IMR-90 (cell line): Measurements from ENCODE around the gene SET. TPM values are rescaled to one million over a fixed set of nuclear protein-coding genes. Genes with fewer than 3 reads are reported as not detected.

ENCODE experiments used
- ATAC-seq: fragments of 200-7000 bp; cut with Tn5 transposase; 2 replicates; pipeline ENCODE4 v1.9.1; 2020; ENCODE audit warnings: low read depth, mild to moderate bottlenecking, moderate library complexity
- BruUV-seq: library from RNA; stranded (reverse); fragments of 400-500 nt; replicated peaks from 2 replicates; lab custom pipeline; 2021; lab: Mats Ljungman, UMichigan
- CTCF ChIA-PET: fragments of 300-600 bp; formaldehyde crosslinking; extraction: SDS; loops from one replicate; lab custom pipeline; 2021; ENCODE audit warnings: antibody characterized with exemption; lab: Yijun Ruan, JAX
- POLR2A ChIA-PET: fragments of 300-600 bp; sonication (Branson Sonifier 250); formaldehyde crosslinking; loops from one replicate; lab custom pipeline; 2022; ENCODE audit warnings: antibody characterized with exemption; ENCODE audit not compliant: unreplicated experiment; lab: Charles Lee
- DNase-seq: peaks from one replicate; pipeline ENCODE4 v3.0.0; 2013
- H2AFZ ChIP-seq: replicated peaks from 2 replicates; pipeline ENCODE3; 2013; ENCODE audit warnings: low read length, mild to moderate bottlenecking; ENCODE audit not compliant: poor library complexity
- H2AK5ac ChIP-seq: 2 replicates; pipeline ENCODE4 v1.6.1; 2013; ENCODE audit warnings: low read depth, low read length, inconsistent platforms
- H2AK9ac ChIP-seq: replicated peaks from 2 replicates; pipeline ENCODE3; 2013; ENCODE audit warnings: mild to moderate bottlenecking, low read depth, low read length, moderate library complexity; ENCODE audit not compliant: poor library complexity
- H2BK120ac ChIP-seq: 2 replicates; pipeline ENCODE4 v1.6.1; 2013; ENCODE audit warnings: low read depth, low read length, inconsistent platforms
- H2BK15ac ChIP-seq: 3 replicates; pipeline ENCODE4 v1.6.1; 2013; ENCODE audit warnings: low read depth, low read length, inconsistent platforms
- H2BK20ac ChIP-seq: 2 replicates; pipeline ENCODE4 v1.6.1; 2013; ENCODE audit warnings: low read depth, mild to moderate bottlenecking, inconsistent platforms, low read length, moderate library complexity
- H2BK5ac ChIP-seq: 2 replicates; pipeline ENCODE4 v1.6.1; 2013; ENCODE audit warnings: mild to moderate bottlenecking, low read depth, low read length, inconsistent platforms; ENCODE audit not compliant: poor library complexity, severe bottlenecking
- H3K14ac ChIP-seq: replicated peaks from 2 replicates; pipeline ENCODE4 v1.6.1; 2013; ENCODE audit warnings: low read depth, low read length, inconsistent platforms
- H3K18ac ChIP-seq: 2 replicates; pipeline ENCODE4 v1.6.1; 2013; ENCODE audit warnings: low read depth, low read length, control low read depth
- H3K23ac ChIP-seq: 2 replicates; pipeline ENCODE4 v1.6.1; 2013; ENCODE audit warnings: low read depth, low read length, inconsistent platforms
- H3K27ac ChIP-seq: 2 replicates; pipeline ENCODE4 v1.5.1; 2013; ENCODE audit warnings: mild to moderate bottlenecking, control low read depth, low read length; ENCODE audit not compliant: insufficient read depth
- H3K27me3 ChIP-seq: 2 replicates; pipeline ENCODE4 v1.6.1; 2013; ENCODE audit warnings: low read length; ENCODE audit not compliant: control insufficient read depth, insufficient read depth
- H3K36me3 ChIP-seq: 2 replicates; pipeline ENCODE4 v1.6.1; 2013; ENCODE audit warnings: low read length, mixed read lengths; ENCODE audit not compliant: control insufficient read depth, insufficient read depth
- H3K4ac ChIP-seq: 2 replicates; pipeline ENCODE4 v1.6.1; 2013; ENCODE audit warnings: low read depth, low read length, inconsistent platforms
- H3K4me1 ChIP-seq: 2 replicates; pipeline ENCODE4 v1.6.1; 2013; ENCODE audit warnings: low read length, mixed read lengths; ENCODE audit not compliant: control insufficient read depth, insufficient read depth
- H3K4me2 ChIP-seq: 2 replicates; pipeline ENCODE4 v1.6.1; 2013; ENCODE audit warnings: low read depth, mild to moderate bottlenecking, control low read depth, low read length, moderate library complexity
- H3K4me3 ChIP-seq: 2 replicates; pipeline ENCODE4 v1.5.1; 2013; ENCODE audit warnings: low read depth, mild to moderate bottlenecking, control low read depth, low read length, moderate library complexity; ENCODE audit not compliant: insufficient read depth
- H3K56ac ChIP-seq: 2 replicates; pipeline ENCODE4 v1.6.1; 2013; ENCODE audit warnings: low read length, inconsistent platforms; ENCODE audit not compliant: insufficient read depth; ENCODE audit errors: extremely low read depth
- H3K79me1 ChIP-seq, 2 experiments: 2 replicates each; pipeline ENCODE4 v1.6.1; 2013; ENCODE audit warnings: low read length in 2 of 2, inconsistent platforms in 1 of 2, low read depth in 1 of 2
- H3K9ac ChIP-seq: 2 replicates; pipeline ENCODE4 v1.6.1; 2013; ENCODE audit warnings: low read depth, low read length, control low read depth
- H3K9me1 ChIP-seq: 2 replicates; pipeline ENCODE4 v1.6.1; 2013; ENCODE audit warnings: low read length, inconsistent platforms; ENCODE audit not compliant: insufficient read depth
- H3K9me3 ChIP-seq: 2 replicates; pipeline ENCODE4 v1.6.1; 2013; ENCODE audit warnings: low read length; ENCODE audit not compliant: control insufficient read depth, insufficient read depth
- H4K20me1 ChIP-seq: 2 replicates; pipeline ENCODE4 v1.6.1; 2013; ENCODE audit warnings: low read length, inconsistent platforms; ENCODE audit not compliant: insufficient read depth
- H4K5ac ChIP-seq: 2 replicates; pipeline ENCODE4 v1.6.1; 2013; ENCODE audit warnings: mild to moderate bottlenecking, low read depth, low read length, control low read depth
- H4K8ac ChIP-seq, 2 experiments: 2 replicates each; pipeline ENCODE4 v1.6.1; 2013; ENCODE audit warnings: low read depth in 2 of 2, low read length in 2 of 2, control low read depth in 1 of 2, inconsistent platforms in 1 of 2
- H4K91ac ChIP-seq: 2 replicates; pipeline ENCODE4 v1.6.1; 2013; ENCODE audit warnings: low read depth, low read length, inconsistent platforms; ENCODE audit not compliant: insufficient read depth
- BHLHE40 ChIP-seq: fragments of 150-350 bp; IDR thresholded peaks from 2 replicates; pipeline ENCODE4 v1.6.1; 2016; ENCODE audit warnings: mild to moderate bottlenecking, low read depth, low read length
- FOS ChIP-seq: fragments of 150-350 bp; IDR thresholded peaks from 2 replicates; pipeline ENCODE4 v1.6.1; 2016; ENCODE audit warnings: low read depth, low read length
- POLR2A ChIP-seq: IDR thresholded peaks from 2 replicates; pipeline ENCODE4 v1.6.1; 2012; ENCODE audit warnings: mild to moderate bottlenecking, low read depth, low read length
- RFX5 ChIP-seq: IDR thresholded peaks from 2 replicates; pipeline ENCODE4 v1.8.0; 2012; ENCODE audit warnings: low read depth, mild to moderate bottlenecking, low read length, moderate library complexity
- WGBS, 2 experiments: methylation state at CpG; one replicate each; pipeline versions ENCODE4 v1.1.5 to v1.1.7; 2013; ENCODE audit warnings: missing lambda C conversion rate in 2 of 2; ENCODE audit not compliant: insufficient read length in 1 of 2; ENCODE audit errors: extremely low coverage in 2 of 2; 5-methylcytosine and 5-hydroxymethylcytosine counted together
- dilution Hi-C: fragments of 300-500 bp; cut with HindIII; formaldehyde crosslinking; loops from one replicate; pipeline ENCODE4 v1.14.3; 2018; ENCODE audit warnings: low sequenced_read_pairs; ENCODE audit not compliant: unreplicated experiment
- in situ Hi-C: fragments of 300-500 bp; cut with MboI; formaldehyde crosslinking; loops from 3 replicates; pipeline ENCODE4 v1.14.3; 2019; ENCODE audit warnings: low sequenced_read_pairs, inconsistent platforms, mixed read lengths
- intact Hi-C: fragments of 100-400 bp; cut with micrococcal nuclease; formaldehyde crosslinking; loops from 2 replicates; pipeline ENCODE4 v1.10.0; 2022
- microRNA-seq, 2 experiments: library from miRNA; stranded (forward) in 1 of 2; unstranded in 1 of 2; fragments of 10-50 nt in 1 of 2; fragments of <30 nt in 1 of 2; gene quantifications in 1 of 2; microRNA quantifications in 1 of 2; one replicate each; pipeline versions ENCODE3 to v1.1.0; 2013 to 2020; ENCODE audit not compliant: insufficient read depth in 1 of 2, insufficient read length in 1 of 2, unreplicated experiment in 1 of 2
- polyA plus RNA-seq, 3 experiments: library from polyadenylated mRNA; depleted of rRNA; stranded (reverse); fragments of >200 nt; gene quantifications; 2 replicates each; pipeline ENCODE4 v1.2.3, GENCODE V29; 2012; ENCODE audit warnings: low replicate concordance in 1 of 3
- small RNA-seq, 5 experiments: library from RNA; depleted of rRNA; stranded (forward); fragments of <200 nt; gene quantifications; one replicate each; pipeline ENCODE3, GENCODE V24; 2012
- total RNA-seq: library from RNA; depleted of rRNA; stranded (reverse); fragments of >200 nt; gene quantifications from 2 replicates; pipeline ENCODE4 v1.2.3, GENCODE V29; 2012; rRNA removed

SET gene
- total and polyA plus RNA-seq, 2 of the 4 experiments (the other 2 are of a cell fraction) = 104 to 182 TPM

DNA sequence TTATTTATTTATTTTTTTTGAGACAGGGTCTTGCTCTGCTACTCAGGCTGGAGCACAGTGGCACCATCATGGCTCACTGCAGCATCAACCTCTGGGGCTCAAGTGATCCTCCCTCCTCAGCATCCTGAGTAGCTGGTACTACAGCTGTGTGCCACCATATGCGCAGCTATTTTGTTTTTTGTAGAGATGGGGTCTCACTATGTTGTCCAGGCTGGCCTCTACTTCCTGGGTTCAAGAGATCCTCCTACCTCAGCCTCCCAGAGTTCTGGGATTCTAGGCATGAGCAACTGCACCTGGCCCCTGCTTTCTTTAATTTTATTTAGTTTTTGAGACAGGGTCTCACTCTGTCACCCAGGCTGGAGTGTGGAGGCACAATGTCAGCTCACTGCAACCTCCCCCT is 54.4 kb downstream of the SET start:
- H2AK9ac ChIP-seq = no peak overlapping the region
- no peak overlapping the region for H3K23ac ChIP-seq
- H2BK15ac ChIP-seq = no peak overlapping the region
- no peaks in the 10 kb centered on the region for H3K27me3 ChIP-seq
- H3K4me2 ChIP-seq = no peak overlapping the region
- dilution Hi-C loops = no loop called here
- ATAC-seq (no peak), DNase-seq (no peak)
- no peaks in the 10 kb centered on the region for H3K79me1 ChIP-seq
- no peak overlapping the region for H3K27ac ChIP-seq
- 0 out of 2 replicates have a peak, but pooled peaks cover 2% of the 10 kb centered on the region for H3K9me1 ChIP-seq
- no peak overlapping the region for H3K14ac ChIP-seq
- ChIA-PET POLR2A (no interaction called here), CTCF (no interaction called here)
- no peak overlapping the region for H3K4me3 ChIP-seq
- no peak overlapping the region for H2AFZ ChIP-seq
- H3K4me1 ChIP-seq = no peaks in the 10 kb centered on the region
- H3K9ac ChIP-seq = no peak overlapping the region
- H3K56ac ChIP-seq = no peak overlapping the region
- TF ChIP-seq FOS (no peak), POLR2A (no peak), BHLHE40 (no peak), RFX5 (no peak)
- no peaks in the 10 kb centered on the region for H4K20me1 ChIP-seq
- H4K91ac ChIP-seq = no peak overlapping the region
- BruUV-seq = no TSS peak
- no peak overlapping the region for H2BK120ac ChIP-seq
- intact Hi-C loops = no loop called here
- no peak overlapping the region for H3K18ac ChIP-seq
- H3K36me3 ChIP-seq = peaks cover 26% of the 10 kb centered on the region
- no peaks in the 10 kb centered on the region for H3K9me3 ChIP-seq
- no peak overlapping the region for H2BK5ac ChIP-seq
- no peak overlapping the region for H2AK5ac ChIP-seq
- no peak overlapping the region for H4K5ac ChIP-seq
- H4K8ac ChIP-seq = no peak overlapping the region
- in situ Hi-C loops = no loop called here
- no peak overlapping the region for H2BK20ac ChIP-seq
- no CpG with 5 or more reads among the region's 1 CpG for WGBS, 2 experiments
- H3K4ac ChIP-seq = no peak overlapping the region

Small RNA genes lying within 50 kb of the gene (microRNA-seq; reads per million reads assigned to microRNA genes)
- not detected for gene RF00017 (ENCODE audit: insufficient read depth, insufficient read length)
- gene RN7SL560P (ENCODE audit: insufficient read depth, insufficient read length) = not detected

Small RNA genes lying within 50 kb of the gene (small RNA-seq; reads per million reads assigned to genes)
- 0 reads per million in 5 experiments for gene RF00017
- 0 reads per million in 5 experiments for gene RN7SL560P

Other genes with a start within 250 kb of the SET start
- gene ODF2, start 233.2 kb upstream of the SET start, total RNA-seq = 46.4 and 59.2 TPM in 2 replicates
- 34.9 and 40.2 TPM in 2 replicates for gene ODF2, start 233.2 kb upstream of the SET start, polyA plus RNA-seq (2012; rRNA removed)
- 35.3 and 39.4 TPM in 2 replicates for gene GLE1, start 184.5 kb upstream of the SET start, total RNA-seq
- 13.2 and 14.3 TPM in 2 replicates for gene GLE1, start 184.5 kb upstream of the SET start, polyA plus RNA-seq (2012; rRNA removed)
- 327 and 345 TPM in 2 replicates for gene SPTAN1, start 136.6 kb upstream of the SET start, total RNA-seq
- gene SPTAN1, start 136.6 kb upstream of the SET start, polyA plus RNA-seq (2012; rRNA removed) = 275 and 316 TPM in 2 replicates
- 36.1 and 37.1 TPM in 2 replicates for gene DYNC2I2, start 32.4 kb upstream of the SET start, total RNA-seq
- 33.7 and 42.9 TPM in 2 replicates for gene DYNC2I2, start 32.4 kb upstream of the SET start, polyA plus RNA-seq (2012; rRNA removed)
- 1.6 and 1.7 TPM in 2 replicates for gene PKN3, start 13.3 kb downstream of the SET start, total RNA-seq
- gene PKN3, start 13.3 kb downstream of the SET start, polyA plus RNA-seq (2012; rRNA removed) = 3.8 and 5.7 TPM in 2 replicates
- gene ZDHHC12, start 34.9 kb downstream of the SET start, total RNA-seq = 13.9 and 16.7 TPM in 2 replicates
- gene ZDHHC12, start 34.9 kb downstream of the SET start, polyA plus RNA-seq (2012; rRNA removed) = 60.7 and 75.1 TPM in 2 replicates
- gene ZER1, start 82.7 kb downstream of the SET start, total RNA-seq = 7.5 and 7.7 TPM in 2 replicates
- gene ZER1, start 82.7 kb downstream of the SET start, polyA plus RNA-seq (2012; rRNA removed) = 34.9 and 45.1 TPM in 2 replicates
- 7.2 and 9.1 TPM in 2 replicates for gene TBC1D13, start 98.0 kb downstream of the SET start, total RNA-seq
- gene TBC1D13, start 98.0 kb downstream of the SET start, polyA plus RNA-seq (2012; rRNA removed) = 25.0 and 26.4 TPM in 2 replicates
- gene ENDOG, start 129.3 kb downstream of the SET start, total RNA-seq = 9.9 and 11.7 TPM in 2 replicates
- gene ENDOG, start 129.3 kb downstream of the SET start, polyA plus RNA-seq (2012; rRNA removed) = 16.2 and 27.2 TPM in 2 replicates
- gene SPOUT1, start 140.6 kb downstream of the SET start, total RNA-seq = 15.8 and 17.9 TPM in 2 replicates
- gene SPOUT1, start 140.6 kb downstream of the SET start, polyA plus RNA-seq (2012; rRNA removed) = 27.8 and 30.2 TPM in 2 replicates
- 5.8 and 6.8 TPM in 2 replicates for gene KYAT1, start 192.7 kb downstream of the SET start, total RNA-seq
- 8.8 and 9.5 TPM in 2 replicates for gene KYAT1, start 192.7 kb downstream of the SET start, polyA plus RNA-seq (2012; rRNA removed)
- gene LRRC8A, start 192.9 kb downstream of the SET start, total RNA-seq = 42.8 and 45.8 TPM in 2 replicates
- gene LRRC8A, start 192.9 kb downstream of the SET start, polyA plus RNA-seq (2012; rRNA removed) = 60.9 and 71.7 TPM in 2 replicates
- gene PHYHD1, start 231.8 kb downstream of the SET start, total RNA-seq = 2.2 and 3.3 TPM in 2 replicates
- gene PHYHD1, start 231.8 kb downstream of the SET start, polyA plus RNA-seq (2012; rRNA removed) = 8.4 and 10.0 TPM in 2 replicates